PC-9 (cell line): ENCODE results near the gene TEP1. TPM values are rescaled to one million over a fixed set of nuclear protein-coding genes. Genes with fewer than 3 reads are reported as not detected.

Experiments used
- BruUV-seq: library from RNA; stranded (reverse); fragments of 400-500 nt; replicated peaks from 2 replicates; lab custom pipeline; 2021; lab: Mats Ljungman, UMichigan
- CTCF ChIA-PET: fragments of 300-600 bp; sonication (Branson Sonifier 250); formaldehyde crosslinking; loops from one replicate; lab custom pipeline; 2022; ENCODE audit warnings: antibody characterized with exemption; lab: Charles Lee
- POLR2A ChIA-PET: fragments of 300-600 bp; sonication (Branson Sonifier 250); formaldehyde crosslinking; loops from one replicate; lab custom pipeline; 2022; ENCODE audit warnings: antibody characterized with exemption; ENCODE audit not compliant: unreplicated experiment; lab: Charles Lee
- DNase-seq, 2 experiments: peaks; one replicate each; pipeline versions ENCODE4 v3.0.0 to v3.0.0-alpha.2; 2015 to 2022; ENCODE audit warnings: mixed read lengths in 1 of 2
- H2AFZ ChIP-seq: fragments of 200-600 bp; sonication (generic); 2 replicates; pipeline ENCODE4 v1.8.1; 2017; ENCODE audit warnings: antibody characterized with exemption
- H3F3A ChIP-seq: fragments of 200-600 bp; sonication (generic); 2 replicates; pipeline ENCODE4 v1.8.1; 2017; ENCODE audit warnings: antibody characterized with exemption, mild to moderate bottlenecking, low read depth; ENCODE audit not compliant: insufficient read depth
- H3K27ac ChIP-seq: fragments of 200-600 bp; sonication (generic); 2 replicates; pipeline ENCODE4 v1.6.1; 2016; ENCODE audit warnings: mixed run types
- H3K27me3 ChIP-seq: fragments of 200-600 bp; sonication (generic); 2 replicates; pipeline ENCODE4 v1.6.1; 2016; ENCODE audit warnings: low read depth, mixed run types; ENCODE audit not compliant: insufficient read depth
- H3K36me3 ChIP-seq: fragments of 200-600 bp; sonication (generic); 2 replicates; pipeline ENCODE4 v1.6.1; 2016; ENCODE audit warnings: low read depth, mixed run types
- H3K4me1 ChIP-seq: fragments of 200-600 bp; sonication (generic); replicated peaks from 2 replicates; pipeline ENCODE4 v1.6.1; 2016; ENCODE audit warnings: mixed run types; ENCODE audit not compliant: insufficient read depth
- H3K4me2 ChIP-seq: fragments of 200-600 bp; sonication (generic); 2 replicates; pipeline ENCODE4 v1.6.1; 2017; ENCODE audit warnings: mixed run types
- H3K4me3 ChIP-seq: fragments of 200-600 bp; sonication (generic); 2 replicates; pipeline ENCODE4 v1.6.1; 2016; ENCODE audit warnings: mixed run types
- H3K79me2 ChIP-seq: fragments of 200-600 bp; sonication (generic); 2 replicates; pipeline ENCODE4 v1.6.1; 2017; ENCODE audit warnings: low read depth, mixed run types
- H3K9me2 ChIP-seq: fragments of 200-600 bp; sonication (generic); 2 replicates; pipeline ENCODE4 v1.8.1; 2017; ENCODE audit warnings: mild to moderate bottlenecking; ENCODE audit not compliant: insufficient read depth
- H3K9me3 ChIP-seq: fragments of 200-600 bp; sonication (generic); 2 replicates; pipeline ENCODE4 v1.8.1; 2016; ENCODE audit warnings: low read depth; ENCODE audit not compliant: insufficient read depth
- H4K20me1 ChIP-seq: fragments of 200-600 bp; sonication (generic); 2 replicates; pipeline ENCODE4 v1.8.1; 2017; ENCODE audit not compliant: insufficient read depth
- CTCF ChIP-seq: fragments of 200-600 bp; sonication (generic); conservative IDR thresholded peaks from 2 replicates; pipeline ENCODE4 v1.6.1; 2017; ENCODE audit warnings: mixed run types, antibody characterized with exemption, mild to moderate bottlenecking, moderate library complexity
- EZH2 ChIP-seq: fragments of 200-600 bp; sonication (generic); IDR thresholded peaks from 2 replicates; pipeline ENCODE4 v1.8.0; 2017; ENCODE audit warnings: antibody characterized with exemption, low read depth
- intact Hi-C: fragments of 100-400 bp; cut with micrococcal nuclease; formaldehyde crosslinking; loops from one replicate; pipeline ENCODE4 v1.10.0; 2022; ENCODE audit not compliant: unreplicated experiment
- total RNA-seq: library from RNA; stranded (reverse); gene quantifications from 2 replicates; pipeline ENCODE4 v1.2.3, GENCODE V29; 2021

TEP1 gene
- total RNA-seq, 1 experiment from 2014 or later, result 20.4 TPM

GRCh38 chr14:20435582-20436362 is 22.5 kb upstream of the TEP1 start, which contains the start of gene KLHL33:
TSS of gene KLHL33 (minus strand) at chr14:20436166. CDS start at chr14:20435811, 355 bp downstream.
- BruUV-seq, result no TSS peak
- TF ChIP-seq CTCF (no peak), EZH2 (no peak)
- H3K27me3 ChIP-seq, result no peaks in the 10 kb centered on the region; the same call in 1 of the 2 replicates
- no peaks in the 10 kb centered on the region for H3K4me1 ChIP-seq
- CTCF ChIA-PET, result no interaction called here
- POLR2A ChIA-PET, result no interaction called here
- no peak within 1 kb of the TSS for H3K4me3 ChIP-seq
- no peak within 1 kb of the TSS for H2AFZ ChIP-seq
- no peaks in the 10 kb centered on the region for H3F3A ChIP-seq
- H3K27ac ChIP-seq, result no peak within 1 kb of the TSS
- H3K4me2 ChIP-seq, result no peak within 1 kb of the TSS
- intact Hi-C loops, result no loop called here
- no peaks in the 10 kb centered on the region for H3K79me2 ChIP-seq
- H3K36me3 ChIP-seq, result no peaks in the 10 kb centered on the region
- no peaks in the 10 kb centered on the region for H3K9me3 ChIP-seq
- H4K20me1 ChIP-seq, result no peaks in the 10 kb centered on the region
- no peak for DNase-seq
- H3K9me2 ChIP-seq, result no peaks in the 10 kb centered on the region

- no peak for DNase-seq
- no peaks in the 10 kb centered on the region for H3K9me2 ChIP-seq
- H3K4me1 ChIP-seq, result no peaks in the 10 kb centered on the region
- H3K4me2 ChIP-seq, result no peak overlapping the region
- no peaks in the 10 kb centered on the region for H3K79me2 ChIP-seq
- H3K27ac ChIP-seq, result no peak overlapping the region
- ChIA-PET POLR2A (no interaction called here), CTCF (no interaction called here)
- no peaks in the 10 kb centered on the region for H4K20me1 ChIP-seq
- H3K27me3 ChIP-seq, result no peaks in the 10 kb centered on the region; the same call in 1 of the 2 replicates
- no peaks in the 10 kb centered on the region for H3K9me3 ChIP-seq
- BruUV-seq, result no TSS peak
- no peaks in the 10 kb centered on the region for H3K36me3 ChIP-seq
- intact Hi-C loops, result no loop called here
- H3K4me3 ChIP-seq, result no peak overlapping the region
- no peak overlapping the region for H2AFZ ChIP-seq
- no peaks in the 10 kb centered on the region for H3F3A ChIP-seq
- no peak for TF ChIP-seq CTCF
- TF ChIP-seq EZH2, result no peak
These were observed 21.6 kb upstream of the TEP1 start for GRCh38 chr14:20434701-20435581.

GRCh38 chr14:20429801-20430669 is 16.7 kb upstream of the TEP1 start:
- Histone ChIP-seq H4K20me1 (no peaks in the 10 kb centered on the region), H3K36me3 (no peaks in the 10 kb centered on the region), H3K4me3 (no peak overlapping the region), H3K4me2 (no peak overlapping the region), H3K4me1 (0 out of 2 replicates have a peak, but pooled peaks cover 3% of the 10 kb centered on the region), H3K27ac (no peak overlapping the region), H3K79me2 (no peaks in the 10 kb centered on the region), H3K27me3 (no peaks in the 10 kb centered on the region), H2AFZ (no peak overlapping the region), H3K9me2 (no peaks in the 10 kb centered on the region), H3K9me3 (no peaks in the 10 kb centered on the region), H3F3A (no peaks in the 10 kb centered on the region)
- ChIA-PET POLR2A (no interaction called here), CTCF (no interaction called here)
- no TSS peak for BruUV-seq
- TF ChIP-seq CTCF (no peak), EZH2 (no peak)
- intact Hi-C loops, result no loop called here
- DNase-seq, result no peak
